GM10266 (cell line): ENCODE data around the gene SP5.

Experiments used
- DNase-seq: peaks from one replicate; pipeline ENCODE4 v3.0.0; 2012; ENCODE audit errors: extremely low spot score
- CTCF ChIP-seq: IDR thresholded peaks from 2 replicates; pipeline ENCODE4 v1.5.1; 2012; ENCODE audit warnings: mild to moderate bottlenecking, low read depth; ENCODE audit not compliant: control insufficient read depth, insufficient read depth; ENCODE audit errors: missing control alignments

Gene SP5

GRCh38 chr2:170695521-170696410 is 19.4 kb upstream of the SP5 start:
- no peak for TF ChIP-seq CTCF
- no peak for DNase-seq

- no peak for TF ChIP-seq CTCF
- no peak for DNase-seq
These were observed 18.2 kb upstream of the SP5 start for GRCh38 chr2:170696948-170697347.

GRCh38 chr2:170701011-170701410 is 14.1 kb upstream of the SP5 start:
- TF ChIP-seq CTCF: no peak
- no peak for DNase-seq

- no peak for DNase-seq
These were observed 11.2 kb upstream of the SP5 start for GRCh38 chr2:170703776-170704476.

GRCh38 chr2:170707821-170708795 is 7.0 kb upstream of the SP5 start:
- DNase-seq: no peak
- no peak for TF ChIP-seq CTCF

More at GRCh38 chr2:170703776-170704476, 11.2 kb upstream of the SP5 start:
- TF ChIP-seq CTCF: no peak

- no peak for TF ChIP-seq CTCF
- no peak for DNase-seq
These were observed 4.5 kb upstream of the SP5 start for GRCh38 chr2:170710609-170710979.
